ENCODE data around the gene TNS3. TPM values are rescaled to one million over a fixed set of nuclear protein-coding genes. Genes with fewer than 3 reads are reported as not detected.

TNS3 gene
- total and polyA plus RNA-seq, 10 of the 15 experiments (the other 5 are each of a cell fraction or from before 2014, with no cell fraction given) = 0.27 to 2.7 (median 0.79) TPM

DNA sequence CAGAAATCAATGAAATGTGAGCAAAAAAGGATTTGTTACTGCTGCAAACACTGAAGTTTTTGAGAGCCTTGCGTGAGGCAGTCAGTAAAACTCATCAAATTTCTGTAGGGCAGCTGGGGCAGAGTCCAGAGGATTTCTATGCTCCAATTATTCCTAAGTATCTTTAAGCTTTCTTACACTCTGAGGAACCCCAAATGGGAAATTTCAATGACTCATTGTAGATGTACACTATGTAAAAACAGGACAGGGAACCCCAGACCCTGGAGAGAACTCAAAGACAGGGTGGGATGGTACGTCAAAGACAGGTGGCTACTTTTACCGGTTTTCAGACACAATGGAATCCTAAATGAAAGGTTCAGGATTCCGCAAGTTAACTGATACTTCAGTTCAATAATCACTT lies 120.2 kb downstream of the TNS3 start (continued):
- TF ChIP-seq, protein P1, sequence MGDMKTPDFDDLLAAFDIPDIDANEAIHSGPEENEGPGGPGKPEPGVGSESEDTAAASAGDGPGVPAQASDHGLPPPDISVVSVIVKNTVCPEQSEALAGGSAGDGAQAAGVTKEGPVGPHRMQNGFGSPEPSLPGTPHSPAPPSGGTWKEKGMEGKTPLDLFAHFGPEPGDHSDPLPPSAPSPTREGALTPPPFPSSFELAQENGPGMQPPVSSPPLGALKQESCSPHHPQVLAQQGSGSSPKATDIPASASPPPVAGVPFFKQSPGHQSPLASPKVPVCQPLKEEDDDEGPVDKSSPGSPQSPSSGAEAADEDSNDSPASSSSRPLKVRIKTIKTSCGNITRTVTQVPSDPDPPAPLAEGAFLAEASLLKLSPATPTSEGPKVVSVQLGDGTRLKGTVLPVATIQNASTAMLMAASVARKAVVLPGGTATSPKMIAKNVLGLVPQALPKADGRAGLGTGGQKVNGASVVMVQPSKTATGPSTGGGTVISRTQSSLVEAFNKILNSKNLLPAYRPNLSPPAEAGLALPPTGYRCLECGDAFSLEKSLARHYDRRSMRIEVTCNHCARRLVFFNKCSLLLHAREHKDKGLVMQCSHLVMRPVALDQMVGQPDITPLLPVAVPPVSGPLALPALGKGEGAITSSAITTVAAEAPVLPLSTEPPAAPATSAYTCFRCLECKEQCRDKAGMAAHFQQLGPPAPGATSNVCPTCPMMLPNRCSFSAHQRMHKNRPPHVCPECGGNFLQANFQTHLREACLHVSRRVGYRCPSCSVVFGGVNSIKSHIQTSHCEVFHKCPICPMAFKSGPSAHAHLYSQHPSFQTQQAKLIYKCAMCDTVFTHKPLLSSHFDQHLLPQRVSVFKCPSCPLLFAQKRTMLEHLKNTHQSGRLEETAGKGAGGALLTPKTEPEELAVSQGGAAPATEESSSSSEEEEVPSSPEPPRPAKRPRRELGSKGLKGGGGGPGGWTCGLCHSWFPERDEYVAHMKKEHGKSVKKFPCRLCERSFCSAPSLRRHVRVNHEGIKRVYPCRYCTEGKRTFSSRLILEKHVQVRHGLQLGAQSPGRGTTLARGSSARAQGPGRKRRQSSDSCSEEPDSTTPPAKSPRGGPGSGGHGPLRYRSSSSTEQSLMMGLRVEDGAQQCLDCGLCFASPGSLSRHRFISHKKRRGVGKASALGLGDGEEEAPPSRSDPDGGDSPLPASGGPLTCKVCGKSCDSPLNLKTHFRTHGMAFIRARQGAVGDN (IDR thresholded peaks at IDR 0.05) = no peak
- TF ChIP-seq, protein P2, sequence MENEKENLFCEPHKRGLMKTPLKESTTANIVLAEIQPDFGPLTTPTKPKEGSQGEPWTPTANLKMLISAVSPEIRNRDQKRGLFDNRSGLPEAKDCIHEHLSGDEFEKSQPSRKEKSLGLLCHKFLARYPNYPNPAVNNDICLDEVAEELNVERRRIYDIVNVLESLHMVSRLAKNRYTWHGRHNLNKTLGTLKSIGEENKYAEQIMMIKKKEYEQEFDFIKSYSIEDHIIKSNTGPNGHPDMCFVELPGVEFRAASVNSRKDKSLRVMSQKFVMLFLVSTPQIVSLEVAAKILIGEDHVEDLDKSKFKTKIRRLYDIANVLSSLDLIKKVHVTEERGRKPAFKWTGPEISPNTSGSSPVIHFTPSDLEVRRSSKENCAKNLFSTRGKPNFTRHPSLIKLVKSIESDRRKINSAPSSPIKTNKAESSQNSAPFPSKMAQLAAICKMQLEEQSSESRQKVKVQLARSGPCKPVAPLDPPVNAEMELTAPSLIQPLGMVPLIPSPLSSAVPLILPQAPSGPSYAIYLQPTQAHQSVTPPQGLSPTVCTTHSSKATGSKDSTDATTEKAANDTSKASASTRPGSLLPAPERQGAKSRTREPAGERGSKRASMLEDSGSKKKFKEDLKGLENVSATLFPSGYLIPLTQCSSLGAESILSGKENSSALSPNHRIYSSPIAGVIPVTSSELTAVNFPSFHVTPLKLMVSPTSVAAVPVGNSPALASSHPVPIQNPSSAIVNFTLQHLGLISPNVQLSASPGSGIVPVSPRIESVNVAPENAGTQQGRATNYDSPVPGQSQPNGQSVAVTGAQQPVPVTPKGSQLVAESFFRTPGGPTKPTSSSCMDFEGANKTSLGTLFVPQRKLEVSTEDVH (IDR thresholded peaks at IDR 0.05; ENCODE audit: low read depth, partially characterized antibody) = no peak
- no peak for TF ChIP-seq SMAD1 (IDR thresholded peaks at IDR 0.05; ENCODE audit: low read depth, partially characterized antibody)

- in situ Hi-C loops (cut with MboI) (no loop called here), intact Hi-C loops (cut with micrococcal nuclease; ENCODE audit: unreplicated experiment) (no loop called here)
- ChIA-PET SMC1A (ENCODE audit: uncharacterized antibody, unreplicated experiment) (interaction anchor here (0.9 kb wide), 1 partner anchor 35 kb away, joined by 3 read pairs; no protein-coding TSS in a partner anchor), POLR2A (interaction anchor here (0.6 kb wide), 1 partner anchor 32 kb away, joined by 3 read pairs; no protein-coding TSS in a partner anchor), CTCF (no interaction called here), RAD21 (ENCODE audit: unreplicated experiment) (no interaction called here)
- Histone ChIP-seq H3K4me3 (no peak overlapping the region), H3K9me3 (replicated peaks; ENCODE audit: control insufficient read depth, insufficient read depth, low read length) (no peaks in the 10 kb centered on the region), H3K4me2 (ENCODE audit: control insufficient read depth, insufficient read depth) (no peak overlapping the region), H3K4me1 (ENCODE audit: control insufficient read depth, insufficient read depth, low read length) (no peaks in the 10 kb centered on the region), H3K79me2 (ENCODE audit: control insufficient read depth, insufficient read depth, low read length) (no peaks in the 10 kb centered on the region), H3K9ac (ENCODE audit: control insufficient read depth, insufficient read depth, low read length) (no peak overlapping the region), H3K27me3 (replicated peaks in 1 of 2; ENCODE audit: control insufficient read depth in 2 of 2, insufficient read depth in 2 of 2, low read length in 1 of 2) (peaks cover 0 to 2% of the 10 kb centered on the region in 2 experiments; a peak in 2 of 4 replicates), H3K27ac (ENCODE audit: control insufficient read depth, insufficient read depth) (no peak overlapping the region), H2AFZ (ENCODE audit: control insufficient read depth, low read depth, low read length) (no peak overlapping the region), H3K36me3 (ENCODE audit: control insufficient read depth in 2 of 2, insufficient read depth in 2 of 2, low read length in 1 of 2) (no peaks in the 10 kb centered on the region), H4K20me1 (ENCODE audit: control insufficient read depth, insufficient read depth) (no peaks in the 10 kb centered on the region)
- no peak for FAIRE-seq
- WGBS (ENCODE audit: insufficient coverage, insufficient replicate concordance, low lambda C conversion rate, missing lambda C conversion rate) = 31% methylated on average over 4 of the region's 4 CpGs
- ATAC-seq = no peak
- BruUV-seq (replicated peaks) = no TSS peak
- no peak for DNase-seq (ENCODE audit: low read depth, low spot score)
- TF ChIP-seq ZZZ3 (IDR thresholded peaks at IDR 0.05; ENCODE audit: control insufficient read depth, insufficient read length, low read depth) (no peak), SUPT20H (IDR thresholded peaks at IDR 0.05; ENCODE audit: borderline replicate concordance, control insufficient read depth, low read depth, low read length) (no peak), JUND (IDR thresholded peaks at IDR 0.05; ENCODE audit: low read depth, low read length) (no peak), RAD51 (IDR thresholded peaks at IDR 0.05) (no peak), CHD4 (IDR thresholded peaks at IDR 0.05) (no peak), SMC3 (IDR thresholded peaks at IDR 0.05; ENCODE audit: borderline replicate concordance, low read length) (no peak), BCL11A (IDR thresholded peaks at IDR 0.05; ENCODE audit: low read depth, low read length) (no peak), ZNF274 (IDR thresholded peaks at IDR 0.05; ENCODE audit: insufficient read depth, insufficient read length) (no peak), ZNF217 (IDR thresholded peaks at IDR 0.05) (no peak)
- TF ChIP-seq, protein P3, sequence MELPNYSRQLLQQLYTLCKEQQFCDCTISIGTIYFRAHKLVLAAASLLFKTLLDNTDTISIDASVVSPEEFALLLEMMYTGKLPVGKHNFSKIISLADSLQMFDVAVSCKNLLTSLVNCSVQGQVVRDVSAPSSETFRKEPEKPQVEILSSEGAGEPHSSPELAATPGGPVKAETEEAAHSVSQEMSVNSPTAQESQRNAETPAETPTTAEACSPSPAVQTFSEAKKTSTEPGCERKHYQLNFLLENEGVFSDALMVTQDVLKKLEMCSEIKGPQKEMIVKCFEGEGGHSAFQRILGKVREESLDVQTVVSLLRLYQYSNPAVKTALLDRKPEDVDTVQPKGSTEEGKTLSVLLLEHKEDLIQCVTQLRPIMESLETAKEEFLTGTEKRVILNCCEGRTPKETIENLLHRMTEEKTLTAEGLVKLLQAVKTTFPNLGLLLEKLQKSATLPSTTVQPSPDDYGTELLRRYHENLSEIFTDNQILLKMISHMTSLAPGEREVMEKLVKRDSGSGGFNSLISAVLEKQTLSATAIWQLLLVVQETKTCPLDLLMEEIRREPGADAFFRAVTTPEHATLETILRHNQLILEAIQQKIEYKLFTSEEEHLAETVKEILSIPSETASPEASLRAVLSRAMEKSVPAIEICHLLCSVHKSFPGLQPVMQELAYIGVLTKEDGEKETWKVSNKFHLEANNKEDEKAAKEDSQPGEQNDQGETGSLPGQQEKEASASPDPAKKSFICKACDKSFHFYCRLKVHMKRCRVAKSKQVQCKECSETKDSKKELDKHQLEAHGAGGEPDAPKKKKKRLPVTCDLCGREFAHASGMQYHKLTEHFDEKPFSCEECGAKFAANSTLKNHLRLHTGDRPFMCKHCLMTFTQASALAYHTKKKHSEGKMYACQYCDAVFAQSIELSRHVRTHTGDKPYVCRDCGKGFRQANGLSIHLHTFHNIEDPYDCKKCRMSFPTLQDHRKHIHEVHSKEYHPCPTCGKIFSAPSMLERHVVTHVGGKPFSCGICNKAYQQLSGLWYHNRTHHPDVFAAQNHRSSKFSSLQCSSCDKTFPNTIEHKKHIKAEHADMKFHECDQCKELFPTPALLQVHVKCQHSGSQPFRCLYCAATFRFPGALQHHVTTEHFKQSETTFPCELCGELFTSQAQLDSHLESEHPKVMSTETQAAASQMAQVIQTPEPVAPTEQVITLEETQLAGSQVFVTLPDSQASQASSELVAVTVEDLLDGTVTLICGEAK (IDR thresholded peaks at IDR 0.05; ENCODE audit: borderline replicate concordance) = no peak
Observed at GRCh38 chr7:47461161-47461560, 120.8 kb downstream of the TNS3 start.

Data from GM12878 (cell line).